IMR-90 (cell line): ENCODE measurements around the gene KIF20B. TPM values are rescaled to one million over a fixed set of nuclear protein-coding genes. Genes with fewer than 3 reads are reported as not detected.

Experiments used
- ATAC-seq: fragments of 200-7000 bp; cut with Tn5 transposase; 2 replicates; pipeline ENCODE4 v1.9.1; 2020; ENCODE audit warnings: low read depth, mild to moderate bottlenecking, moderate library complexity
- BruUV-seq: library from RNA; stranded (reverse); fragments of 400-500 nt; replicated peaks from 2 replicates; lab custom pipeline; 2021; lab: Mats Ljungman, UMichigan
- CTCF ChIA-PET: fragments of 300-600 bp; formaldehyde crosslinking; extraction: SDS; loops from one replicate; lab custom pipeline; 2021; ENCODE audit warnings: antibody characterized with exemption; lab: Yijun Ruan, JAX
- POLR2A ChIA-PET: fragments of 300-600 bp; sonication (Branson Sonifier 250); formaldehyde crosslinking; loops from one replicate; lab custom pipeline; 2022; ENCODE audit warnings: antibody characterized with exemption; ENCODE audit not compliant: unreplicated experiment; lab: Charles Lee
- DNase-seq: peaks from one replicate; pipeline ENCODE4 v3.0.0; 2013
- H2AFZ ChIP-seq: replicated peaks from 2 replicates; pipeline ENCODE3; 2013; ENCODE audit warnings: low read length, mild to moderate bottlenecking; ENCODE audit not compliant: poor library complexity
- H2AK5ac ChIP-seq: 2 replicates; pipeline ENCODE4 v1.6.1; 2013; ENCODE audit warnings: low read depth, low read length, inconsistent platforms
- H2AK9ac ChIP-seq: replicated peaks from 2 replicates; pipeline ENCODE3; 2013; ENCODE audit warnings: mild to moderate bottlenecking, low read depth, low read length, moderate library complexity; ENCODE audit not compliant: poor library complexity
- H2BK120ac ChIP-seq: 2 replicates; pipeline ENCODE4 v1.6.1; 2013; ENCODE audit warnings: low read depth, low read length, inconsistent platforms
- H2BK15ac ChIP-seq: 3 replicates; pipeline ENCODE4 v1.6.1; 2013; ENCODE audit warnings: low read depth, low read length, inconsistent platforms
- H2BK20ac ChIP-seq: 2 replicates; pipeline ENCODE4 v1.6.1; 2013; ENCODE audit warnings: low read depth, mild to moderate bottlenecking, inconsistent platforms, low read length, moderate library complexity
- H2BK5ac ChIP-seq: 2 replicates; pipeline ENCODE4 v1.6.1; 2013; ENCODE audit warnings: mild to moderate bottlenecking, low read depth, low read length, inconsistent platforms; ENCODE audit not compliant: poor library complexity, severe bottlenecking
- H3K14ac ChIP-seq: replicated peaks from 2 replicates; pipeline ENCODE4 v1.6.1; 2013; ENCODE audit warnings: low read depth, low read length, inconsistent platforms
- H3K18ac ChIP-seq: 2 replicates; pipeline ENCODE4 v1.6.1; 2013; ENCODE audit warnings: low read depth, low read length, control low read depth
- H3K23ac ChIP-seq: 2 replicates; pipeline ENCODE4 v1.6.1; 2013; ENCODE audit warnings: low read depth, low read length, inconsistent platforms
- H3K27ac ChIP-seq: 2 replicates; pipeline ENCODE4 v1.5.1; 2013; ENCODE audit warnings: mild to moderate bottlenecking, control low read depth, low read length; ENCODE audit not compliant: insufficient read depth
- H3K27me3 ChIP-seq: 2 replicates; pipeline ENCODE4 v1.6.1; 2013; ENCODE audit warnings: low read length; ENCODE audit not compliant: control insufficient read depth, insufficient read depth
- H3K36me3 ChIP-seq: 2 replicates; pipeline ENCODE4 v1.6.1; 2013; ENCODE audit warnings: low read length, mixed read lengths; ENCODE audit not compliant: control insufficient read depth, insufficient read depth
- H3K4ac ChIP-seq: 2 replicates; pipeline ENCODE4 v1.6.1; 2013; ENCODE audit warnings: low read depth, low read length, inconsistent platforms
- H3K4me1 ChIP-seq: 2 replicates; pipeline ENCODE4 v1.6.1; 2013; ENCODE audit warnings: low read length, mixed read lengths; ENCODE audit not compliant: control insufficient read depth, insufficient read depth
- H3K4me2 ChIP-seq: 2 replicates; pipeline ENCODE4 v1.6.1; 2013; ENCODE audit warnings: low read depth, mild to moderate bottlenecking, control low read depth, low read length, moderate library complexity
- H3K4me3 ChIP-seq: 2 replicates; pipeline ENCODE4 v1.5.1; 2013; ENCODE audit warnings: low read depth, mild to moderate bottlenecking, control low read depth, low read length, moderate library complexity; ENCODE audit not compliant: insufficient read depth
- H3K56ac ChIP-seq: 2 replicates; pipeline ENCODE4 v1.6.1; 2013; ENCODE audit warnings: low read length, inconsistent platforms; ENCODE audit not compliant: insufficient read depth; ENCODE audit errors: extremely low read depth
- H3K79me1 ChIP-seq, 2 experiments: 2 replicates each; pipeline ENCODE4 v1.6.1; 2013; ENCODE audit warnings: low read length in 2 of 2, inconsistent platforms in 1 of 2, low read depth in 1 of 2
- H3K9ac ChIP-seq: 2 replicates; pipeline ENCODE4 v1.6.1; 2013; ENCODE audit warnings: low read depth, low read length, control low read depth
- H3K9me1 ChIP-seq: 2 replicates; pipeline ENCODE4 v1.6.1; 2013; ENCODE audit warnings: low read length, inconsistent platforms; ENCODE audit not compliant: insufficient read depth
- H3K9me3 ChIP-seq: 2 replicates; pipeline ENCODE4 v1.6.1; 2013; ENCODE audit warnings: low read length; ENCODE audit not compliant: control insufficient read depth, insufficient read depth
- H4K20me1 ChIP-seq: 2 replicates; pipeline ENCODE4 v1.6.1; 2013; ENCODE audit warnings: low read length, inconsistent platforms; ENCODE audit not compliant: insufficient read depth
- H4K5ac ChIP-seq: 2 replicates; pipeline ENCODE4 v1.6.1; 2013; ENCODE audit warnings: mild to moderate bottlenecking, low read depth, low read length, control low read depth
- H4K8ac ChIP-seq, 2 experiments: 2 replicates each; pipeline ENCODE4 v1.6.1; 2013; ENCODE audit warnings: low read depth in 2 of 2, low read length in 2 of 2, control low read depth in 1 of 2, inconsistent platforms in 1 of 2
- H4K91ac ChIP-seq: 2 replicates; pipeline ENCODE4 v1.6.1; 2013; ENCODE audit warnings: low read depth, low read length, inconsistent platforms; ENCODE audit not compliant: insufficient read depth
- BHLHE40 ChIP-seq: fragments of 150-350 bp; IDR thresholded peaks from 2 replicates; pipeline ENCODE4 v1.6.1; 2016; ENCODE audit warnings: mild to moderate bottlenecking, low read depth, low read length
- CEBPB ChIP-seq: IDR thresholded peaks from 2 replicates; pipeline ENCODE4 v1.6.1; 2012; ENCODE audit warnings: low read depth, low read length, improper control_type of control experiment
- CHD1 ChIP-seq: IDR thresholded peaks from 2 replicates; pipeline ENCODE4 v1.6.1; 2012; ENCODE audit warnings: low read depth, low read length, improper control_type of control experiment
- FOS ChIP-seq: fragments of 150-350 bp; IDR thresholded peaks from 2 replicates; pipeline ENCODE4 v1.6.1; 2016; ENCODE audit warnings: low read depth, low read length
- MAFK ChIP-seq: IDR thresholded peaks from 2 replicates; pipeline ENCODE4 v1.6.1; 2012; ENCODE audit warnings: low read depth, low read length, improper control_type of control experiment
- MXI1 ChIP-seq: IDR thresholded peaks from 2 replicates; pipeline ENCODE4 v1.6.1; 2012; ENCODE audit warnings: low read depth, mild to moderate bottlenecking, low read length, moderate library complexity, borderline replicate concordance
- NFE2L2 ChIP-seq: fragments of 150-350 bp; IDR thresholded peaks from 2 replicates; pipeline ENCODE4 v1.6.1; 2016; ENCODE audit warnings: low read depth, mild to moderate bottlenecking, low read length
- RFX5 ChIP-seq: IDR thresholded peaks from 2 replicates; pipeline ENCODE4 v1.8.0; 2012; ENCODE audit warnings: low read depth, mild to moderate bottlenecking, low read length, moderate library complexity
- USF2 ChIP-seq: fragments of 150-350 bp; IDR thresholded peaks from 2 replicates; pipeline ENCODE4 v1.6.1; 2017; ENCODE audit warnings: mild to moderate bottlenecking, antibody characterized with exemption, low read length, low read depth
- WGBS, 2 experiments: methylation state at CpG; one replicate each; pipeline versions ENCODE4 v1.1.5 to v1.1.7; 2013; ENCODE audit warnings: missing lambda C conversion rate in 2 of 2; ENCODE audit not compliant: insufficient read length in 1 of 2; ENCODE audit errors: extremely low coverage in 2 of 2; 5-methylcytosine and 5-hydroxymethylcytosine counted together
- dilution Hi-C: fragments of 300-500 bp; cut with HindIII; formaldehyde crosslinking; loops from one replicate; pipeline ENCODE4 v1.14.3; 2018; ENCODE audit warnings: low sequenced_read_pairs; ENCODE audit not compliant: unreplicated experiment
- in situ Hi-C: fragments of 300-500 bp; cut with MboI; formaldehyde crosslinking; loops from 3 replicates; pipeline ENCODE4 v1.14.3; 2019; ENCODE audit warnings: low sequenced_read_pairs, inconsistent platforms, mixed read lengths
- intact Hi-C: fragments of 100-400 bp; cut with micrococcal nuclease; formaldehyde crosslinking; loops from 2 replicates; pipeline ENCODE4 v1.10.0; 2022
- polyA plus RNA-seq, 3 experiments: library from polyadenylated mRNA; depleted of rRNA; stranded (reverse); fragments of >200 nt; gene quantifications; 2 replicates each; pipeline ENCODE4 v1.2.3, GENCODE V29; 2012; ENCODE audit warnings: low replicate concordance in 1 of 3
- total RNA-seq: library from RNA; depleted of rRNA; stranded (reverse); fragments of >200 nt; gene quantifications from 2 replicates; pipeline ENCODE4 v1.2.3, GENCODE V29; 2012
- TF ChIP-seq, protein P1 (sequence below): fragments of 150-350 bp; IDR thresholded peaks from 2 replicates; pipeline ENCODE4 v1.6.1; 2016; ENCODE audit warnings: low read depth, mild to moderate bottlenecking, low read length, moderate library complexity, borderline replicate concordance

KIF20B gene
- total and polyA plus RNA-seq, 2 of the 4 experiments (the other 2 are of a cell fraction), result 3.1 to 23.5 TPM

- DNase-seq, result no peak
- Histone ChIP-seq H3K23ac (no peak overlapping the region), H2BK5ac (no peak overlapping the region), H3K4ac (no peak overlapping the region), H3K4me2 (no peak overlapping the region), H2BK15ac (no peak overlapping the region), H2BK20ac (no peak overlapping the region), H2AFZ (no peak overlapping the region), H4K91ac (no peak overlapping the region), H2AK5ac (no peak overlapping the region), H4K5ac (no peak overlapping the region), H3K14ac (no peak overlapping the region), H3K36me3 (peaks cover 2% of the 10 kb centered on the region; the same call in 1 of the 2 replicates), H3K56ac (no peak overlapping the region), H3K79me1 (peaks cover 6 to 9% of the 10 kb centered on the region in 2 experiments; a peak in 3 of 4 replicates), H3K4me1 (no peaks in the 10 kb centered on the region), H3K9me3 (no peaks in the 10 kb centered on the region), H3K27ac (no peak overlapping the region), H4K8ac (no peak overlapping the region), H4K20me1 (no peaks in the 10 kb centered on the region), H2AK9ac (no peak overlapping the region), H3K18ac (no peak overlapping the region), H3K9ac (no peak overlapping the region), H3K4me3 (no peak overlapping the region), H3K27me3 (no peaks in the 10 kb centered on the region), H3K9me1 (no peaks in the 10 kb centered on the region), H2BK120ac (no peak overlapping the region)
- intact Hi-C loops, result no loop called here
- ChIA-PET POLR2A (no interaction called here), CTCF (interaction anchor here (0.7 kb wide), 2 partner anchors 51 to 941 kb away, joined by 3 to 4 read pairs; no protein-coding TSS in a partner anchor)
- no TSS peak for BruUV-seq
- ATAC-seq, result no peak
- TF ChIP-seq BHLHE40, result no peak
- TF ChIP-seq USF2, result no peak
- no peak for TF ChIP-seq CEBPB
- TF ChIP-seq, protein P1, sequence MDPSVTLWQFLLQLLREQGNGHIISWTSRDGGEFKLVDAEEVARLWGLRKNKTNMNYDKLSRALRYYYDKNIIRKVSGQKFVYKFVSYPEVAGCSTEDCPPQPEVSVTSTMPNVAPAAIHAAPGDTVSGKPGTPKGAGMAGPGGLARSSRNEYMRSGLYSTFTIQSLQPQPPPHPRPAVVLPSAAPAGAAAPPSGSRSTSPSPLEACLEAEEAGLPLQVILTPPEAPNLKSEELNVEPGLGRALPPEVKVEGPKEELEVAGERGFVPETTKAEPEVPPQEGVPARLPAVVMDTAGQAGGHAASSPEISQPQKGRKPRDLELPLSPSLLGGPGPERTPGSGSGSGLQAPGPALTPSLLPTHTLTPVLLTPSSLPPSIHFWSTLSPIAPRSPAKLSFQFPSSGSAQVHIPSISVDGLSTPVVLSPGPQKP, result no peak
- TF ChIP-seq CHD1, result no peak
- TF ChIP-seq FOS, result no peak
- TF ChIP-seq MXI1, result no peak
- TF ChIP-seq NFE2L2, result no peak
- no peak for TF ChIP-seq MAFK
- no peak for TF ChIP-seq RFX5
- in situ Hi-C loops, result no loop called here
- dilution Hi-C loops, result no loop called here
- WGBS, 2 experiments, result 100% methylated on average over 3 of the region's 7 CpGs; no CpG with 5 or more reads in 1 of the 2 experiments
Observed at GRCh38 chr10:89745903-89746302, 44.5 kb downstream of the KIF20B start.
